ENCODE data around the gene RPRD1B. TPM values are rescaled to one million over a fixed set of nuclear protein-coding genes. Genes with fewer than 3 reads are reported as not detected.
"Not testable (repeated sequence)": the region's sequence is repeated elsewhere in the genome, so short reads cannot be mapped to it uniquely, and the experiment has no call there.

The RPRD1B gene
- total RNA-seq, 2 donors from 2014 or later = 24.7 to 25.8 TPM

DNA sequence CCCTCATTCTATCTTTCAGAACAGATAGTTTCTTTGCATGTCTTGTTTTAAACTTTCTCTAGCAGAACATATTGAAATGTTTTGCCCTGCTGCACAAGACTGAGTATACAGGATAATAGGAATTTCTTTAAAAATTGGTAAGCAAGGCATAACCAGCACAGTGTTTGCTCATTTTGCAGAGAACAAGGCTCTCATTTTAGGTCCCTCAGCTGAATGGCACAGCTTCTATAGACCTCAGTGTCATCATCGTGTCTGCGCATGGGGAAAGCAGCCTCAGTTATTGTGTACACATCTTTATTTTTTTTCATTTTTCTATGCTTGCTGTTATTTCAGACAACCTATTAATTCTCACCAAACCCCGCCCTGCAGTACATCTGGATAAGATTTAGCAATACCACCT, 36.0 kb upstream of the RPRD1B start:
- no peak for DNase-seq (ENCODE audit: low spot score)
- intact Hi-C loops (cut with DNase I) = no loop called here

GRCh38 chr20:37999526-38000263, 33.9 kb upstream of the RPRD1B start:
- no peak for DNase-seq (ENCODE audit: low spot score)
- intact Hi-C loops (cut with DNase I) = no loop called here

GRCh38 chr20:38000293-38000692, 33.3 kb upstream of the RPRD1B start:
- intact Hi-C loops (cut with DNase I) = no loop called here
- DNase-seq (ENCODE audit: low spot score) = no peak

- no peak for DNase-seq (ENCODE audit: low spot score)
- intact Hi-C loops (cut with DNase I) = no loop called here
These were observed 32.2 kb upstream of the RPRD1B start for GRCh38 chr20:38001173-38001875.

DNA sequence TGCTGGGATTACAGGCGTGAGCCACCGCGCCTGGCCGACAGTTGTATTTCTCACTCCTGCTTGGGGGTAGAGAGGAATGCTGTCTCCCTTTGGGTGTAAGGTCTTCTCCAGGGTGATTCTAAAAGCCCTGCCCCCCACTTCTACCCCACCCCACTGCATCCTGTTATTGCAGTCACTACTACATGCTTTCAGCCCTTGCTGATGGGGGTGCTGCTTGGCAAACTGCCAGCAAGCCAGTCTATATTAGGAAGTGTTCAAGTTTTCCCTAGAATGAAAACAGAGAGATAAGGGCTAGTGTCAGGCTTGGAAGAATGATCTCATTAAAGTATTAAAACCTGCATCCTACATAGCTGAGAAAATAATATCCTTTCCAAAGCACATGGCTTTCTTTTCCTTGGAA, 31.6 kb upstream of the RPRD1B start:
- intact Hi-C loops (cut with DNase I) = no loop called here
- no peak for DNase-seq (ENCODE audit: low spot score)

DNA sequence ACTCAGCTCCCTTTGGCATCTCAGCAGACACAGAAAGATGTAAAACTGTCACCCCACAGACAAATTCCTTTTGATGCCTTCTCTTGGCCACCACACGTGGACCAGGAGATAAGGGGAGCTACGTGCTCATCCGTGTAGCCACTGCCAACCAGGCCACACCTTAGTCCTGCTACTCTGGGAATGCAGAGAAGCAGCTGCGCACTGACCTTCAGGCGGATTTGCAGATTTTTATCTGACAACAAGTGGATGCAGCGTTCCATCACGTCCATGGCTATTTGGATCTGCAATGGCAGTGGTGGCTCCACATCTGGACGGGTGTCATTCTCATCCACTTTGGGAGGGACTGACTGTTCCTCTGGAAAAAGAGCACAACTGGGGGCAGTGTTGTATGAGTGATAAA, 31.1 kb upstream of the RPRD1B start:
- intact Hi-C loops (cut with DNase I) = no loop called here
- DNase-seq (ENCODE audit: low spot score) = no peak

DNA sequence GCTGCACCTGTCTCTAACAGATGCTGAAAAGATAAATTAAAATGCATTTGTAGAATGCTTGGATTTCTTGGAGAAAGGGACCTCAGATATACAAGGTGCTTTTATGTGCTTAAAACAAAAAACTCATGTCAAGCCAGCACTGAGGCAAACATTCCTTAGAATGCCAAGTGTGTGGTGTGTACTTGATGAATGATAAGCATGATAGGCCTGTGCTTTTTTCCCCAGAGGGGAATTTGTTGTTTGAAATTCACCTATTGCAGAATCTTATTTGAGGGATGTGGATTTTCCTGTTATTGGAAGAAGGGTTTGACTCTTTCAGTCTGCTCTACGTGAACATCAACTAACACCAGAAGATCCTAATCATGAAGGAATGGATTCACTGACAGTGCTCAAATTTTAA, 29.1 kb upstream of the RPRD1B start:
- intact Hi-C loops (cut with DNase I) = no loop called here

DNA sequence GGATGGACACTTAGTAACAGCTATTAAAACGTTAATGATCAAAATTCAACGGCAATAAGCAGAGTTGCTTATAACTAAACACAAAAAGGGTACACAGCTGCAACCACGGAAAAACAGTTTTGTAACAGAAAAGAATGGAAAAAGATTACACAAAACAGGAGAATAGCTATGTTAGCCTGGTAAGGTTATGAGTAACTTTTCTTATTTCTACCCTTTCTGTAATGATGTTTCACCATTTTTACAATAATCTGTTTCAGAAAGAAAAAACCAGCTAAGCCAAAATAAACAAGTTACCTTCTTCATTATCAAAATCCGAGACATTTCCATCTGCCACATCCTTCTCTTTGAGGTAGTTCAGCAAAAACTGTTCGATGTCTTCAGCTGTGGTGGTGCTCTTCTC, 27.6 kb upstream of the RPRD1B start:
- DNase-seq (ENCODE audit: low spot score) = no peak
- intact Hi-C loops (cut with DNase I) = no loop called here

More for the DNA sequence above, 29.1 kb upstream of the RPRD1B start:
- DNase-seq (ENCODE audit: low spot score) = no peak

DNA sequence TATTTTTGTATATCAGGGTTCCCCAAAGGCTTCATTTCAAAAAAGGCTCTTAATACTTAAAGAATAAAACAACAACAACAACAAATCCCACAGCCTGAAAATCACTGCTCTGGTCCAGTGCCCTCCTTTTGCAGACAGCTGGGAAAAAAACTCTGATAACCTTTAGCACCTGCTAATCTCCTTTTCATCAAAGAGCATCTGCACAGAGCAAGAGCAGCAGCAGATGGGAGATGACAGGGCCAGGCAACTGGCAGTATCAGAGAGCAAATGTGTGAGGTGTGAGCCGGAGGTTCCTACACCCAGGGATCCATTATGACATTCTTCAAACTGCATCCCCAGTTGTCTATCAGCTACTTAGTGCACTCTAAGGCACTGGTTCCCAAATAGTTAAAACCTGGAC, 26.0 kb upstream of the RPRD1B start:
- no peak for DNase-seq (ENCODE audit: low spot score)
- intact Hi-C loops (cut with DNase I) = no loop called here

DNA sequence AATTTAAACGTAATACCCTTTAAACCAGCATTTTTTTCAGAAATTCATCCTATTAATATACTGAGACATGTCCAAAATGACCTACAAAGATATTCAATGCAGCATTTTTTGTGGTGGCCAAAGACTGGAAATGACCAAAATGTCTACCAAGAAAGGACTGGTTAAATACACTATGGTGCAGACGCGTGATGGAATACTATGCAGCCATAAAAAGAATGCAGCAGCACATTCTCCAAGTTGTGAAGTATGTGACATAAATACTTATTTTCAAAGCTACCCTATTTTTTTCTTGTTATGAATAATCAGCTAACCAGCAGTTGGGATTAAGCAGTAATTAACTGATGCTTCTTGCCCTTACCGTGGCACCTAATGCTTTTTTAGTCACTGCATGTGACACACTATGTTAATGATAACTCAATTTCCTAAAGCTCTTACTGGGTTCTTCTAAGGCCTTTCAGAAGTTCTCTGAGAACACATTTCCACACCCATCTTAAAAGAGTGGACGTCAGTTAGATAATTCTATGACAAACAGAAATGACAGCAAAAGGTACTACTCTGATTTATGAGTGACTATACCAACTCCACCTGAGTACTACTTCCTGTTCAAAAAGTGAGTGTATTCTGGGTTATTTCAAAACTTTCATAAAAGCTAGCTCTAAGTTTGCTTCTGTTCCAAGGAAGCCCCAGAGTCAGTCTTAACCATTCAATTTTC, 25.2 kb upstream of the RPRD1B start:
- intact Hi-C loops (cut with DNase I) = no loop called here
- no peak for DNase-seq (ENCODE audit: low spot score)

- intact Hi-C loops (cut with DNase I); DNase-seq (ENCODE audit: low spot score): not testable (repeated sequence)
These were observed 24.1 kb upstream of the RPRD1B start for GRCh38 chr20:38009416-38009815.

DNA sequence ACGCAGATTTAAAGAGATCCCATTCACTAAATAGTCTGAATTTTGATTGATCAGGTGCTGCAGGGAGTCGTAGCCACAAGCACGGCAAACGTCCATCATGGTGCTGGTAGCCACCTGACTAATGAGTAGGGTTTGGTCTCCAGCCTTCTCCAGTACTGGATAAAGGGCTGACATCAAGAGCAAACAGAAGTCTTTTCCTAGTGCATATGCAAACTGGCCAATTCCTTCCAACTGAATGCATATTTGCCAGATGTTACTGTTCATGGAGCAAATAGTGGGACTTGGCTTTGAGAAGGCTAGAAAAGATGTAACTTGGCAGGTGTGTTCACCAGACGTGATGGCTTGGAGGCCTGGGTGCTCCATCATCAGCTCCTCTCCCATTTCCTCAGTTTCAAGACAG, 21.9 kb upstream of the RPRD1B start:
- intact Hi-C loops (cut with DNase I) = no loop called here
- DNase-seq (ENCODE audit: low spot score) = no peak

GRCh38 chr20:38012332-38012731, 21.2 kb upstream of the RPRD1B start:
- no peak for DNase-seq (ENCODE audit: low spot score)
- intact Hi-C loops (cut with DNase I) = no loop called here

GRCh38 chr20:38013887-38014286, 19.7 kb upstream of the RPRD1B start:
- intact Hi-C loops (cut with DNase I) = no loop called here
- DNase-seq (ENCODE audit: low spot score) = no peak

DNA sequence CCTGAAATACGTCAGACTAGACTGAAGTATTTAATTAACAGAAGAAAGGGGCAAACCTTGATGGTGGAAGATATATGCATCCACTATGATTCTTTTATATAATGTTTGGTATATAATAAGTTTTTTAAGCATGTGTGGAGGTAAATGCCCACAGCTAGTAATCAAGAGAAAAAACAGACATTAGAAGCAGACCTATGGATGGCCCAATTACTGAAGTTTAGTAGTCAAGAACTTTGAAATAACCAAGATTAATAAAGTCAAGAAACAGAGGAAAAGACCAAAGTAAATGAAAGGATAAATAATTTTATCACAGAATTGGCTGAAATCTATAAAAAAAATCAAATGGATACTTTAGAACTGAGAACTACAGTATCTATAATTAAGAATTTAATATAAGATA, 15.6 kb upstream of the RPRD1B start:
- intact Hi-C loops (cut with DNase I) = no loop called here
- no peak for DNase-seq (ENCODE audit: low spot score)

DNA sequence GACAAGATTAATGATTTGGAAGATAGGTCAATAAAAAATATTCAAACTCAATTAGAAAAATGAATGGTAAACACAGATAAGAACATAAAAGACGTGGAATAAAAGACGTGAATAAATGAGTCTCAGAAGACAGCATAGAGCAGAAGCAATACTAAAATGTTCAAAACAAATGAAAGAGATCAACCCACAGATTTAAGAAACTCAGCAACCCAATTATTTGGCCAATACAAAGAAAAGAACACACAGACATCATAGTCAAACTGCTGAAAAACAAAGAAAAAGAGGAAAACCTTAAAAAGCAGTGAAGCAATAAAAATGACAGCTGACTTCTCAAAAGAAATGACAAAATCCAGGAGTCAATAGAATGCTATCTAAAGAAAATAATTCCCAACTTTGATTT, 15.2 kb upstream of the RPRD1B start:
- DNase-seq (ENCODE audit: low spot score) = no peak
- intact Hi-C loops (cut with DNase I) = no loop called here

DNA sequence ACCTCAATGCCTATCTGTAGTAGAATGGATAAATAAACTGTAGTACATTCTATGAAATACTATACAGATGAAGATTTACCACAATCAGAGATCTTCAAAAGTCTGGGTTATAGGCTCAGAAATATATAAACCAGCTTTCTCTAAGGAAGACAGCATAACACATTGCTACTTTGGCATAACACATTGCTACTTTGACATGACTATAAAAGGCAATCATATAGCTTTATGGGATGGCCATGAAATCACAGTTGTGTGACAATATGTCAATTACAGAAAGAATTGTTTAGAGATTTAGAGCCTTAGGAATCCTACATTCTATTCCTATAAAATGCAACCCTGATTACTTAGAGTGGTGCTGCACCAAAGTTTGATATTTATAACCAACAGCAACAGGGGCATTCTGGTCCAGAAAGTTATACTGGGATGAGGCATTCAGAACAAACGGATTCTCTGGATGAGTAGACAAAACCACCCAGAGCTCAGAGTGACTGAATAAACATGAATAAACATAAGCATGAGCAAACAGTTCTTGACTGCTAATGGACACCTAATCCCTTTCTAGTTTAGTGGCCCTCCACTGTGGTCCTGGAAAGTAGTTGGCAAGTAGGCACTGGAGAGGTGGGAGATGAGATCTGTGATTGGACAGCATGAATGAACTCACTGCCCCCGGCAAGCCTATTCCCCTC, 12.3 kb upstream of the RPRD1B start:
- no peak for DNase-seq (ENCODE audit: low spot score)
- intact Hi-C loops (cut with DNase I) = no loop called here

DNA sequence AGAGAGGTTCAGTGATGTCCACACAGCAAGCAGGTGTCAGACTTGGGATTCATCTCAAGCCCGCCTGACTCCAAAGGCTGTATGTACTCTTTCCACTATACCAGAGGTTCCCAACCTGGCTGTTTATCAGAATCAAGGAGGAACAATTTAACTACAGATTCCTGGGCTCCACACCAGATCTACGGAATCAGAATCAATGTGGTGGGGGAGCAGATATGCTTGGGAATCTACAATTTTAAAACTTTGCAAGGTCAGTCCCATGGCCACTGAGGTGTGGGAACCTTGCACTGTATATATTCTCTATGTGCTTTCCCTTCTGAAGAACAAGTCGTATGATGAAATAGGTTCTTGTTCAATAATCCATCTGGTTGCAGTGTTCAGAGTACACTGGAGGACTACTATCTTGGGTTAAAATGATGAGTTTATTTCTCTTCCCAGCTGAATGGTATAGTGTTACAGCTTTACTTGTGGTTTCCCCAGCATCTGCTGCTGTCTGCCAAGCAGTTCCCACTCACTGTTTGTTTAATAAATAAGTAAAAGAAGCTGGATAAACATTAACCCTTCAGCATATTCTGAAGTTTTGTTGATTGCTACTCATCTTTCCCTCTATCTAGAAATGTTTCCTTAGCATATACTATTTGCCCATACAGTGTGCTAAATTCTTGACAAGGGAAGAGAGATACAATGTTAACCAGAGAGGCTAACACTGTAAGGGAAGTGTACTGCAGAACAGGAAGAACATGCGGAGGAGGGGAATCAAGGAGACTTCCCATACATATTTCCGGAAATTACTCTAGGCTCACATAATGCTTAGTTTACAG, 10.2 kb upstream of the RPRD1B start:
- intact Hi-C loops (cut with DNase I) = no loop called here
- DNase-seq (ENCODE audit: low spot score) = no peak

- intact Hi-C loops (cut with DNase I) = no loop called here
These were observed 9.1 kb upstream of the RPRD1B start for GRCh38 chr20:38024496-38024895.

More at GRCh38 chr20:38024496-38024895, 9.1 kb upstream of the RPRD1B start:
- DNase-seq (ENCODE audit: low spot score) = no peak

All from posterior vena cava (tissue), 2 donors.